ENCODE results near the gene C16orf90. TPM values are rescaled to one million over a fixed set of nuclear protein-coding genes. Genes with fewer than 3 reads are reported as not detected.

The C16orf90 gene
- total and polyA plus RNA-seq, 2 donors (not counting 1 experiment from before 2014, with no cell fraction given): not detected

GRCh38 chr16:3465301-3465700 lies 30.0 kb downstream of the C16orf90 start:
- DNase-seq: no peak
- intact Hi-C loops (cut with micrococcal nuclease): no loop called here
- TF ChIP-seq, protein P1, sequence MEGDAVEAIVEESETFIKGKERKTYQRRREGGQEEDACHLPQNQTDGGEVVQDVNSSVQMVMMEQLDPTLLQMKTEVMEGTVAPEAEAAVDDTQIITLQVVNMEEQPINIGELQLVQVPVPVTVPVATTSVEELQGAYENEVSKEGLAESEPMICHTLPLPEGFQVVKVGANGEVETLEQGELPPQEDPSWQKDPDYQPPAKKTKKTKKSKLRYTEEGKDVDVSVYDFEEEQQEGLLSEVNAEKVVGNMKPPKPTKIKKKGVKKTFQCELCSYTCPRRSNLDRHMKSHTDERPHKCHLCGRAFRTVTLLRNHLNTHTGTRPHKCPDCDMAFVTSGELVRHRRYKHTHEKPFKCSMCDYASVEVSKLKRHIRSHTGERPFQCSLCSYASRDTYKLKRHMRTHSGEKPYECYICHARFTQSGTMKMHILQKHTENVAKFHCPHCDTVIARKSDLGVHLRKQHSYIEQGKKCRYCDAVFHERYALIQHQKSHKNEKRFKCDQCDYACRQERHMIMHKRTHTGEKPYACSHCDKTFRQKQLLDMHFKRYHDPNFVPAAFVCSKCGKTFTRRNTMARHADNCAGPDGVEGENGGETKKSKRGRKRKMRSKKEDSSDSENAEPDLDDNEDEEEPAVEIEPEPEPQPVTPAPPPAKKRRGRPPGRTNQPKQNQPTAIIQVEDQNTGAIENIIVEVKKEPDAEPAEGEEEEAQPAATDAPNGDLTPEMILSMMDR (IDR thresholded peaks at IDR 0.05): no peak
- TF ChIP-seq EZH2 (IDR thresholded peaks at IDR 0.05; ENCODE audit: borderline replicate concordance, insufficient read depth, low read depth, low read length, poor library complexity, severe bottlenecking): no peak
- H3K4me1 ChIP-seq (ENCODE audit: control insufficient read depth in 2 of 2, insufficient read depth in 2 of 2, low read length in 2 of 2): peaks cover 15 to 16% of the 10 kb centered on the region in 2 donors
- H3K9me3 Mint-ChIP-seq (ENCODE audit: insufficient read depth): no peaks in the 10 kb centered on the region
- peaks cover 55% of the 10 kb centered on the region for H3K4me1 Mint-ChIP-seq
- ChIA-PET POLR2A (no interaction called here), CTCF (no interaction called here)
- peaks cover 2 to 10% of the 10 kb centered on the region in 2 experiments for H3K36me3 ChIP-seq (replicated peaks in 1 of 2; ENCODE audit: control extremely low read depth in 1 of 2, control insufficient read depth in 1 of 2, extremely low read depth in 1 of 2, insufficient read depth in 2 of 2, low read length in 1 of 2)
- no peak overlapping the region for H3K9ac ChIP-seq (ENCODE audit: low read length)
- no peaks in the 10 kb centered on the region for H3K9me3 ChIP-seq (ENCODE audit: control extremely low read depth in 1 of 3, control insufficient read depth in 2 of 3, insufficient read depth in 1 of 3, low read length in 2 of 3)
- no peak overlapping the region for H3K4me3 Mint-ChIP-seq
- H3K4me2 ChIP-seq (replicated peaks; ENCODE audit: low read depth, low read length, poor library complexity, severe bottlenecking): no peak overlapping the region
- no peak for ATAC-seq (ENCODE audit: low read depth)
- WGBS (ENCODE audit: insufficient coverage): 91% methylated on average over 12 of the region's 12 CpGs
- no peaks in the 10 kb centered on the region for H3K27me3 ChIP-seq (replicated peaks in 1 of 4; ENCODE audit: control extremely low read depth in 1 of 4, control insufficient read depth in 3 of 4, insufficient read depth in 4 of 4, low read length in 3 of 4)
- H3K27me3 Mint-ChIP-seq: no peaks in the 10 kb centered on the region
- no peak overlapping the region for H3K27ac Mint-ChIP-seq
- H3K4me3 ChIP-seq (ENCODE audit: control extremely low read depth in 1 of 5, extremely low read depth in 1 of 5, insufficient read depth in 1 of 5, low read depth in 2 of 5, low read length in 4 of 5): no peak overlapping the region
- peaks cover 100% of the 10 kb centered on the region for H3K79me2 ChIP-seq (ENCODE audit: control insufficient read depth, insufficient read depth, low read length)
- no peak overlapping the region for H3K27ac ChIP-seq (ENCODE audit: low read length in 2 of 2)
- no peak overlapping the region for H2AFZ ChIP-seq (ENCODE audit: insufficient read depth, low read depth, low read length, poor library complexity, severe bottlenecking)
- H4K20me1 ChIP-seq (ENCODE audit: control insufficient read depth, insufficient read depth, low read length, poor library complexity, severe bottlenecking): peaks cover 86% of the 10 kb centered on the region

DNA sequence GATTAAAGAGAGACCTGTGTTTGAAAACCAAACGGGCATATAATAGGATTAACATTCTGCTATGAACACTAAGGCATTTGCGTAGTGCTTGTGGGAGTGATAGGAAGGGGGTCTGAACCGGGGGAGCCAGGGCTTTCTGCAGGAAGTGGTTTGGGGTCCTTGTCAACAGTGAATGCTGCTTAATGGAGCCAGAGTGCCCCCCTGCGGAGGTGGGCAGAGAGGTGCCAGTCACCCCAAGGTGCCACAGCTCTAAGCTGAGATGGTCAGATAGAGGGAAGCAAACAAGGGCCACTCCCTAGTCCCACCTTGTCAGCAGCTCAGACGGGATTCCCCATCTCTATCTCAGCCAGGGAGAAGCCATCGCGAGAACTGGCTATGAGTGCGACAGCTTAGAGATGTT lies 34.1 kb downstream of the C16orf90 start:
- TF ChIP-seq, protein P1 (IDR thresholded peaks at IDR 0.05): no peak
- no peak for TF ChIP-seq EZH2 (IDR thresholded peaks at IDR 0.05; ENCODE audit: borderline replicate concordance, insufficient read depth, low read depth, low read length, poor library complexity, severe bottlenecking)
- Mint-ChIP-seq H3K4me1 (peaks cover 59% of the 10 kb centered on the region), H3K27ac (peak overlapping the region; percentile 34), H3K27me3 (no peaks in the 10 kb centered on the region), H3K9me3 (ENCODE audit: insufficient read depth) (no peaks in the 10 kb centered on the region), H3K4me3 (peak overlapping the region; percentile 19)
- POLR2A ChIA-PET: no interaction called here
- Histone ChIP-seq H3K27me3 (replicated peaks in 1 of 4; ENCODE audit: control extremely low read depth in 1 of 4, control insufficient read depth in 3 of 4, insufficient read depth in 4 of 4, low read length in 3 of 4) (no peaks in the 10 kb centered on the region), H3K9me3 (ENCODE audit: control extremely low read depth in 1 of 3, control insufficient read depth in 2 of 3, insufficient read depth in 1 of 3, low read length in 2 of 3) (no peaks in the 10 kb centered on the region), H3K4me1 (ENCODE audit: control insufficient read depth in 2 of 2, insufficient read depth in 2 of 2, low read length in 2 of 2) (peaks cover 34 to 43% of the 10 kb centered on the region in 2 donors), H3K27ac (ENCODE audit: low read length in 2 of 2) (peak overlapping the region in 1 of 2 donors; percentile 32), H4K20me1 (ENCODE audit: control insufficient read depth, insufficient read depth, low read length, poor library complexity, severe bottlenecking) (peaks cover 52% of the 10 kb centered on the region), H3K4me2 (replicated peaks; ENCODE audit: low read depth, low read length, poor library complexity, severe bottlenecking) (no peak overlapping the region), H3K9ac (ENCODE audit: low read length) (no peak overlapping the region), H3K36me3 (replicated peaks in 1 of 2; ENCODE audit: control extremely low read depth in 1 of 2, control insufficient read depth in 1 of 2, extremely low read depth in 1 of 2, insufficient read depth in 2 of 2, low read length in 1 of 2) (peaks cover 0 to 6% of the 10 kb centered on the region in 2 experiments), H3K4me3 (ENCODE audit: control extremely low read depth in 1 of 5, extremely low read depth in 1 of 5, insufficient read depth in 1 of 5, low read depth in 2 of 5, low read length in 4 of 5) (no peak overlapping the region), H2AFZ (ENCODE audit: insufficient read depth, low read depth, low read length, poor library complexity, severe bottlenecking) (no peak overlapping the region), H3K79me2 (ENCODE audit: control insufficient read depth, insufficient read depth, low read length) (peaks cover 92% of the 10 kb centered on the region)
- CTCF ChIA-PET: interaction anchor here (0.6 kb wide), 1 partner anchor 1493 kb away, joined by 3 read pairs; no protein-coding TSS in a partner anchor
- WGBS (ENCODE audit: insufficient coverage): 17% methylated on average over 4 of the region's 8 CpGs
- intact Hi-C loops (cut with micrococcal nuclease): no loop called here
- DNase-seq (peak; percentile 49), ATAC-seq (ENCODE audit: low read depth) (no peak)

Measured in B cell (primary cell).